GM23338 (cell line): ENCODE data around the gene FSIP2. TPM values are rescaled to one million over a fixed set of nuclear protein-coding genes. Genes with fewer than 3 reads are reported as not detected.
A peak's percentile ranks its signal among the peaks of the same experiment; 100 is the strongest.

Experiments
- ATAC-seq: fragments of 200-7000 bp; cut with Tn5 transposase; 3 replicates; pipeline ENCODE4 v1.9.1; 2020
- DNase-seq: peaks from one replicate; pipeline ENCODE4 v3.0.0-alpha.2; 2015; ENCODE audit warnings: low spot score
- H2AFZ ChIP-seq: fragments of 200-600 bp; sonication (generic); 2 replicates; pipeline ENCODE4 v1.8.0; 2016; ENCODE audit warnings: antibody characterized with exemption, mild to moderate bottlenecking, moderate library complexity
- H3F3A ChIP-seq: fragments of 200-600 bp; sonication (generic); replicated peaks from 2 replicates; pipeline ENCODE4 v1.8.0; 2017; ENCODE audit warnings: antibody characterized with exemption, mixed run types, low read depth
- H3K27ac ChIP-seq: fragments of 200-600 bp; sonication (generic); 2 replicates; pipeline ENCODE4 v1.6.1; 2016; ENCODE audit warnings: low read depth
- H3K27me3 ChIP-seq: fragments of 200-600 bp; sonication (generic); 2 replicates; pipeline ENCODE4 v1.8.0; 2016; ENCODE audit warnings: mild to moderate bottlenecking, mixed run types, moderate library complexity; ENCODE audit not compliant: insufficient read depth
- H3K36me3 ChIP-seq: fragments of 200-600 bp; sonication (generic); 2 replicates; pipeline ENCODE4 v1.8.0; 2016; ENCODE audit warnings: mild to moderate bottlenecking; ENCODE audit not compliant: insufficient read depth
- H3K4me1 ChIP-seq: fragments of 200-600 bp; sonication (generic); 2 replicates; pipeline ENCODE4 v1.8.0; 2016; ENCODE audit warnings: mild to moderate bottlenecking, moderate library complexity; ENCODE audit not compliant: insufficient read depth
- H3K4me2 ChIP-seq: fragments of 200-600 bp; sonication (generic); 2 replicates; pipeline ENCODE4 v1.7.1; 2017; ENCODE audit warnings: mixed run types
- H3K4me3 ChIP-seq: fragments of 200-600 bp; sonication (generic); 2 replicates; pipeline ENCODE4 v1.6.1; 2016; ENCODE audit warnings: mixed run types
- H3K79me2 ChIP-seq: fragments of 200-600 bp; sonication (generic); replicated peaks from 2 replicates; pipeline ENCODE4 v1.8.0; 2017; ENCODE audit warnings: mild to moderate bottlenecking; ENCODE audit not compliant: insufficient read depth
- H3K9me2 ChIP-seq: fragments of 200-600 bp; sonication (generic); 2 replicates; pipeline ENCODE4 v1.8.0; 2017; ENCODE audit not compliant: insufficient read depth
- H4K20me1 ChIP-seq: fragments of 200-600 bp; sonication (generic); replicated peaks from 2 replicates; pipeline ENCODE4 v1.8.0; 2017; ENCODE audit warnings: mild to moderate bottlenecking; ENCODE audit not compliant: insufficient read depth
- H3K27ac Mint-ChIP-seq: 2 replicates; pipeline ENCODE4 v1.8.0; 2020; ENCODE audit warnings: inconsistent platforms, mild to moderate bottlenecking, moderate library complexity, mixed read lengths
- H3K27me3 Mint-ChIP-seq: 3 replicates; pipeline ENCODE4 v1.8.0; 2022; ENCODE audit warnings: low read depth, mild to moderate bottlenecking, moderate library complexity, mixed read lengths, inconsistent platforms; ENCODE audit not compliant: insufficient read depth, poor library complexity
- H3K36me3 Mint-ChIP-seq: 3 replicates; pipeline ENCODE4 v1.8.0; 2021; ENCODE audit warnings: low read depth, mild to moderate bottlenecking, inconsistent platforms, moderate library complexity, mixed read lengths
- H3K4me1 Mint-ChIP-seq: 3 replicates; pipeline ENCODE4 v1.8.0; 2020; ENCODE audit warnings: mild to moderate bottlenecking, inconsistent platforms, mixed read lengths
- H3K4me3 Mint-ChIP-seq: 3 replicates; pipeline ENCODE4 v1.8.0; 2021; ENCODE audit warnings: moderate library complexity, mild to moderate bottlenecking, inconsistent platforms, mixed read lengths
- H3K9me3 Mint-ChIP-seq: 3 replicates; pipeline ENCODE4 v1.8.0; 2020; ENCODE audit warnings: moderate library complexity, mild to moderate bottlenecking, inconsistent platforms, mixed read lengths
- CREB1 ChIP-seq: fragments of 250-450 bp; sonication (Bioruptor Pico); IDR thresholded peaks from 2 replicates; pipeline ENCODE4 v1.5.0; 2020; ENCODE audit warnings: low read depth, mild to moderate bottlenecking, moderate library complexity
- EZH2 ChIP-seq: fragments of 200-600 bp; sonication (generic); IDR thresholded peaks from one replicate; pipeline ENCODE4 v1.8.0; 2017; ENCODE audit warnings: antibody characterized with exemption, mild to moderate bottlenecking, low read depth; ENCODE audit not compliant: unreplicated experiment
- JUNB ChIP-seq: IDR thresholded peaks from one replicate; pipeline ENCODE4 v1.6.1; 2016; ENCODE audit warnings: antibody characterized with exemption; ENCODE audit not compliant: unreplicated experiment
- POLR2AphosphoS5 ChIP-seq: IDR thresholded peaks from 2 replicates; pipeline ENCODE4 v1.6.1; 2016; ENCODE audit warnings: antibody characterized with exemption, low read depth
- REST ChIP-seq: IDR thresholded peaks from one replicate; pipeline ENCODE4 v1.6.1; 2018; ENCODE audit warnings: antibody characterized with exemption; ENCODE audit not compliant: unreplicated experiment
- ZNF114 ChIP-seq: fragments of 250-450 bp; sonication (Bioruptor Pico); IDR thresholded peaks from 2 replicates; pipeline ENCODE4 v1.5.0; 2020; ENCODE audit warnings: mild to moderate bottlenecking, moderate library complexity
- ZNF331 ChIP-seq: fragments of 250-450 bp; sonication (Bioruptor Pico); IDR thresholded peaks from 2 replicates; pipeline ENCODE4 v1.5.0; 2020; ENCODE audit warnings: low read depth, mild to moderate bottlenecking, moderate library complexity
- polyA plus RNA-seq: library from polyadenylated mRNA; unstranded; fragments of >200 nt; fragmentation: Nextera tagmentation; extraction: Ambion mirVana; gene quantifications from 2 replicates; pipeline ENCODE4 v1.2.1, GENCODE V29; 2016
- total RNA-seq: library from RNA; depleted of rRNA; stranded (reverse); fragments of >200 nt; shearing (Covaris generic); gene quantifications from 2 replicates; pipeline ENCODE4 v1.2.3, GENCODE V29; 2014
- TF ChIP-seq, protein P1 (sequence below), 2 experiments: fragments of 200-600 bp in 1 of 2; sonication (generic) in 1 of 2; conservative IDR thresholded peaks; 2 replicates each; pipeline versions ENCODE4 v1.5.1 to v1.6.1; 2016 to 2017; ENCODE audit warnings: antibody characterized with exemption in 2 of 2, low read depth in 2 of 2, mild to moderate bottlenecking in 2 of 2, moderate library complexity in 1 of 2

The FSIP2 gene
- total and polyA plus RNA-seq, 2 experiments from 2014 or later, result 3.2 to 3.8 TPM

DNA sequence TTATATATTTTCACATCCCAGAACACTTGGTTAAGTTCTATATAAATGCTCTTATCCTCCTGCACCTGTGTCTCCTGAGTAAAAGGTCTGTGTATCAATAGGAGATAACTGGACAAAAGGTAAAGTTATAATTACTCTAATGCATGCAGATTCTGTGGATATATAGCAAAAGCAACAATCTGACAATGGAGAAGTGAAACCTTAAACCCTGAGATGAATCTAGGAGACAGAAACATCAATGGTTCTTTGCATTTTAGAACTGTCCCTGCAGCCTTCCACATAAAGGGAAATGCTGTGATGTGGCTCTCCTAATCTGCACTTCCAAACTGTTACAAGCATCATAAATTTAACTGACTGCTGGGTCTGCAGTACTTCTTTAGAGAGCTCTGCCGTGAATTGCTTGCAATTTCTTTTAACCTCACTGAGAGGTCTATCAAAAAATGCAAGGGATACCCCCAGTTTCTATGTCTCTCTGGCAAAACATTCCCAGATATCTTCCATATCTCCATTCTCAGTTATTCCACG, 42.8 kb upstream of the FSIP2 start:
- Histone ChIP-seq H3F3A (no peaks in the 10 kb centered on the region), H3K36me3 (no peaks in the 10 kb centered on the region), H3K4me3 (no peak overlapping the region), H3K79me2 (no peaks in the 10 kb centered on the region), H2AFZ (no peak overlapping the region), H3K9me2 (0 out of 2 replicates have a peak, but pooled peaks cover 4% of the 10 kb centered on the region), H4K20me1 (no peaks in the 10 kb centered on the region), H3K4me2 (no peak overlapping the region), H3K4me1 (no peaks in the 10 kb centered on the region), H3K27me3 (no peaks in the 10 kb centered on the region), H3K27ac (no peak overlapping the region)
- Mint-ChIP-seq H3K9me3 (no peaks in the 10 kb centered on the region), H3K4me1 (peaks cover under 1% of the 10 kb centered on the region; the same call in 2 of the 3 replicates), H3K36me3 (no peaks in the 10 kb centered on the region), H3K27ac (no peak overlapping the region), H3K4me3 (no peak overlapping the region), H3K27me3 (no peaks in the 10 kb centered on the region)
- ATAC-seq, result no peak
- DNase-seq, result no peak
- no peak for TF ChIP-seq REST
- no peak for TF ChIP-seq ZNF114 (CRISPR knock-in tag)

DNA sequence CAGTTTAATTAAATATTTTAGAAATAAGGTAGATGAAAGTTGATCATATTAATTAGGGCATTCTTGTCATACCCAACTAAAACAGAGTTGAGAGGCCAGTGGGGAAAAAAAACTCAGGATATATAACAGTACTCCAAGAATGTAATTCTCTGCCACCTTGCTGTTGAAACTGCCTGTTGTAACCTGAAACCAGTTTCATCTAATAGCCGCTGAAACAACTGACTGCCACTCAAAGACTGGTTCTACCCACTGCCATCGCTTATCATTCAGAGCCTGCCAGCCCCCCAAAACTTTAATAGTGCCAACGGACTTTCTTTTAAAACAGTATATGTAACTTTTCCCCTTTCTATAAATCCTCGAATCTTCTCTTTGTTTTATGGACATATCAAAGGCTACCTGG, 37.7 kb upstream of the FSIP2 start:
- Histone ChIP-seq H3K9me2 (0 out of 2 replicates have a peak, but pooled peaks cover 4% of the 10 kb centered on the region), H4K20me1 (no peaks in the 10 kb centered on the region), H3K4me1 (peaks cover 5% of the 10 kb centered on the region; the same call in 1 of the 2 replicates), H3K27me3 (no peaks in the 10 kb centered on the region), H3K4me3 (no peak overlapping the region), H3K79me2 (no peaks in the 10 kb centered on the region), H3F3A (no peaks in the 10 kb centered on the region), H3K36me3 (no peaks in the 10 kb centered on the region), H3K27ac (no peak overlapping the region), H3K4me2 (no peak overlapping the region), H2AFZ (no peak overlapping the region)
- Mint-ChIP-seq H3K4me1 (peaks cover 4% of the 10 kb centered on the region; the same call in 2 of the 3 replicates), H3K27me3 (no peaks in the 10 kb centered on the region), H3K36me3 (no peaks in the 10 kb centered on the region), H3K9me3 (no peaks in the 10 kb centered on the region), H3K27ac (no peak overlapping the region), H3K4me3 (no peak overlapping the region)
- TF ChIP-seq POLR2AphosphoS5, result no peak
- TF ChIP-seq, protein P1, sequence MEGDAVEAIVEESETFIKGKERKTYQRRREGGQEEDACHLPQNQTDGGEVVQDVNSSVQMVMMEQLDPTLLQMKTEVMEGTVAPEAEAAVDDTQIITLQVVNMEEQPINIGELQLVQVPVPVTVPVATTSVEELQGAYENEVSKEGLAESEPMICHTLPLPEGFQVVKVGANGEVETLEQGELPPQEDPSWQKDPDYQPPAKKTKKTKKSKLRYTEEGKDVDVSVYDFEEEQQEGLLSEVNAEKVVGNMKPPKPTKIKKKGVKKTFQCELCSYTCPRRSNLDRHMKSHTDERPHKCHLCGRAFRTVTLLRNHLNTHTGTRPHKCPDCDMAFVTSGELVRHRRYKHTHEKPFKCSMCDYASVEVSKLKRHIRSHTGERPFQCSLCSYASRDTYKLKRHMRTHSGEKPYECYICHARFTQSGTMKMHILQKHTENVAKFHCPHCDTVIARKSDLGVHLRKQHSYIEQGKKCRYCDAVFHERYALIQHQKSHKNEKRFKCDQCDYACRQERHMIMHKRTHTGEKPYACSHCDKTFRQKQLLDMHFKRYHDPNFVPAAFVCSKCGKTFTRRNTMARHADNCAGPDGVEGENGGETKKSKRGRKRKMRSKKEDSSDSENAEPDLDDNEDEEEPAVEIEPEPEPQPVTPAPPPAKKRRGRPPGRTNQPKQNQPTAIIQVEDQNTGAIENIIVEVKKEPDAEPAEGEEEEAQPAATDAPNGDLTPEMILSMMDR (conservative IDR thresholded peaks at IDR 0.05; ENCODE audit: low read depth in 2 of 2), result no peak
- no peak for TF ChIP-seq ZNF331 (CRISPR knock-in tag)
- no peak for TF ChIP-seq EZH2
- TF ChIP-seq ZNF114 (CRISPR knock-in tag), result no peak
- TF ChIP-seq JUNB, result no peak
- no peak for TF ChIP-seq CREB1
- ATAC-seq, result peak; percentile 69
- peak; percentile 60 for DNase-seq
